ENCODE measurements around the gene NBPF11. TPM values are rescaled to one million over a fixed set of nuclear protein-coding genes. Genes with fewer than 3 reads are reported as not detected.
"Not testable (repeated sequence)": the region's sequence is repeated elsewhere in the genome, so short reads cannot be mapped to it uniquely, and the experiment has no call there.

The NBPF11 gene
- total and polyA plus RNA-seq, 4 donors: 2.8 to 15.3 (median 8.9) TPM

DNA sequence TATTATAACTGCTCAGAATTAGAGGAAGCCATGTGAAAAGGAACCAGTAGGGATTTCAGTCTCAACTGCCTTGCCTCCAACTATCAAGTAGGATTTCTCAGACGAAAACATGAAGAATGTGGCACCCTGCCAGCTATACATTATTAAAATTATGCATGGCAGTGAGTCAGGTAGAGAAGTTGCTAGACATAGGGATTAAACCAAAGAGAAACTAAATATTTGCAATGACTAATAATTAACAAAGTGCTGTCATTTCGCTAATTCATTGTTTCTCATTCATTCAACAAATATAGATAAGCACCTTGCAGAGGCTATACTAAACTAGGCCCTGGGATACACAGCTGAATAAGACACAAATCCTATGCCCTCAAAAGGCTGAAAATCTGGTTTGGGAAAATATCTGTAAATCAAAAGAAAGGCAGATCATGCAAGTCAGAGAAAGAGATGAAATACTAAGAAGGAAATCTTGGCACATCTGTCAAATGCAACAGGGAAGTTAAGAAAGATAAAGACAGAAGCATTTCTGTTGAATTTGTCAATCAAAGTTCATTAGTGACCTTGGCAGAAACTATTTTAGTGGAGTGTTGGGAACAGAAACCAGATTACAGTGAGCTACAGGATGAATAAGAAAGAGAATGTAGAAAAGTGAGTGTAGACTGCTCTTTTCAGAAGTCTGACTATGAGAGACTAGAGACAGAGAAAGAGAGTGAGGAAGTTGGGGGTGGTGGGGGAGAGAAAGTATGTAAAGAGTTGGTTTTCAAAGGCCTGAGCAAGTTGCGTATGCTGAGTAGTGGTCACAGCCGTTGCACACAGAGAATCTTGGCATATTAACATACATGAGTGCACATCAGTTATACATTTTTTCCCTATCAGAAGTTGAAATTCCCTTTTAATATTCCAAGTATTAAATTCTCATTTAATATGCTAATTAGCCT, 14.7 kb upstream of the NBPF11 start:
- intact Hi-C loops (cut with DNase I): loop anchor here in 1 of 2 donors (10.0 kb wide), 1 partner anchor 108 kb away; no protein-coding TSS in a partner anchor
- H3K27me3 ChIP-seq (ENCODE audit: control insufficient read depth in 1 of 2, insufficient read depth in 2 of 2, low read length in 1 of 2): no peaks in the 10 kb centered on the region
- ATAC-seq (ENCODE audit: low FRiP score) (no peak), DNase-seq (no peak)
- H3K27ac ChIP-seq (ENCODE audit: low read depth in 1 of 2, low read length in 2 of 2): no peak overlapping the region
- H3K4me1 ChIP-seq (ENCODE audit: control insufficient read depth in 1 of 2, insufficient read depth in 2 of 2, low read length in 2 of 2): no peaks in the 10 kb centered on the region
- no peak overlapping the region for H3K4me3 ChIP-seq (ENCODE audit: low read length in 2 of 2)
- no peaks in the 10 kb centered on the region for H3K9me3 ChIP-seq (ENCODE audit: control insufficient read depth, low read length)
- 75 to 81% methylated on average over 4 of the region's 4 CpGs for WGBS, 2 donors
- H3K36me3 ChIP-seq (ENCODE audit: control insufficient read depth in 1 of 2, insufficient read depth in 2 of 2, low read length in 1 of 2): no peaks in the 10 kb centered on the region

DNA sequence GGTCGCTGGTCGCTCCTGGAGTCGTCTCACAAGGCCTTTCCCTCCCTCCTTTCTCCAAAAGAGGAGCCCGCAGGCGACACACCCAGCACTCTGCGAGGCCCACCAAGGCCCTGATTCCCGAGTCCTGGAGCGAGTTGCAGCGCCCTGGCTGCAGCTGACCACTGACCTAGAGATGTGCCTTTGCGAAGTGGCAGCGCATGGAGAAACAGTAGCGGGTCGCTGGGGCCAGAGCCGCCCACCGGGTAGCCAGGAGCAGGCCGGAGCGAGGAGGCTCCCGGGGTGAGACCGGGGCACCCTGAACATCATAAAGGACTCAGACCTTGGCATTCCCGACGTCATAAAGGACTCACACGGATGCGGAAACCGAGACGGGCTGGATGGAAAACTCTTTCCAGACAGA, 10.3 kb upstream of the NBPF11 start:
- 90 to 92% methylated on average over 25 of the region's 25 CpGs for WGBS, 2 donors
- Histone ChIP-seq H3K27ac (ENCODE audit: low read depth in 1 of 2, low read length in 2 of 2) (no peak overlapping the region), H3K4me1 (ENCODE audit: control insufficient read depth in 1 of 2, insufficient read depth in 2 of 2, low read length in 2 of 2) (no peaks in the 10 kb centered on the region), H3K36me3 (ENCODE audit: control insufficient read depth in 1 of 2, insufficient read depth in 2 of 2, low read length in 1 of 2) (no peaks in the 10 kb centered on the region), H3K4me3 (ENCODE audit: low read length in 2 of 2) (no peak overlapping the region), H3K27me3 (ENCODE audit: control insufficient read depth in 1 of 2, insufficient read depth in 2 of 2, low read length in 1 of 2) (no peaks in the 10 kb centered on the region), H3K9me3 (ENCODE audit: control insufficient read depth, low read length) (no peaks in the 10 kb centered on the region)
- no peak for ATAC-seq (ENCODE audit: low FRiP score)
- intact Hi-C loops (cut with DNase I): loop anchor here in 1 of 2 donors (10.0 kb wide), 1 partner anchor 112 kb away; no protein-coding TSS in a partner anchor
- DNase-seq: peak in 1 of 2 donors; percentile 69

DNA sequence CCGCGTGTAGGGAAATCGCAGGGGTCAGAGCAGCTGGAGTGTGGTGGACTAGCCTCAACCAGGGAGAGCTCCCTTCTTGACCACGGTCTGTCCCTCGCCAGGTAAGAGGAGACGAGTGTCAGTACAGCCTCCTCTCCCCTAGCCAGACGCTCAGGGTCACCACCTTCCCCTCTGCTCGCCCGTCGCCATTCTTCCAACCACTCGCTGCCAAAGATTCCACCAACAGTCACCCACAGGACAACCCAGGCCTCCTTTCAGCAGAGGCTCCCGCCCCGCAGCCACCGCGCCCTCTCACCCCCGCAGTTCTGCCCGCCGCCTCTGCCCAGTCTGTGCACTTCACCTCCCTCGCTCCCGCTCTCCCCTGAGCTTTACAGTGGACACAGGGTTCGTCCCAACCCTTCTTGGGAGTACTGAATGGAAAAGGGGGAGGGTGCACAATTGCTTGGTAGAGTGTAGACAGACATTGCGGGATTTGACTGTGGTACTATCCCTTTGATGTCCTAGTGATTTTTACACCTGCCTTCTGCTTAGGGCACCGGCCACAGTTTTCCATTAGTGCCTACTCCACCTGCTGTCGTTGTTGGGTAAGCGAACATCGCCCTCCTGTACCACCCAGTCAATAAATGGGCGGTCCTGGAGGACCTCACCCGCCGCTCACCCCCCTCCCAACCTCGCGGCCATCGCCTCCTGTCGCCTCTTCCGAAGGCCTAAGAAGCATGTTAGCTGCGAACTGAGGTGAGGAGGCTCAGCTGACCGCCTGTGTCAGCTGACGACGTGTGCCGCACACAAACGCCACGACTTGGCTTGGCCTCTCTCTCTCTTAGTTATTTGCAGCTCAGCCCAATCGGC, 9.2 kb upstream of the NBPF11 start:
- H3K27ac ChIP-seq (ENCODE audit: low read depth in 1 of 2, low read length in 2 of 2): no peak overlapping the region
- ATAC-seq (ENCODE audit: low FRiP score): no peak
- 72 to 80% methylated on average over 42 of the region's 42 CpGs for WGBS, 2 donors

GRCh38 chr1:148160343-148161052, 8.4 kb upstream of the NBPF11 start:
- no peaks in the 10 kb centered on the region for H3K27me3 ChIP-seq (ENCODE audit: control insufficient read depth in 1 of 2, insufficient read depth in 2 of 2, low read length in 1 of 2)
- H3K36me3 ChIP-seq (ENCODE audit: control insufficient read depth in 1 of 2, insufficient read depth in 2 of 2, low read length in 1 of 2): no peaks in the 10 kb centered on the region
- DNase-seq (no peak), ATAC-seq (ENCODE audit: low FRiP score) (no peak)
- H3K4me1 ChIP-seq (ENCODE audit: control insufficient read depth in 1 of 2, insufficient read depth in 2 of 2, low read length in 2 of 2): no peaks in the 10 kb centered on the region
- no peak overlapping the region for H3K27ac ChIP-seq (ENCODE audit: low read depth in 1 of 2, low read length in 2 of 2)
- WGBS, 2 donors: 44 to 55% methylated on average over 42 to 43 of the region's 43 CpGs
- no peak overlapping the region for H3K4me3 ChIP-seq (ENCODE audit: low read length in 2 of 2)
- no peaks in the 10 kb centered on the region for H3K9me3 ChIP-seq (ENCODE audit: control insufficient read depth, low read length)
- intact Hi-C loops (cut with DNase I): loop anchor here in 1 of 2 donors (10.0 kb wide), 1 partner anchor 114 kb away; no protein-coding TSS in a partner anchor

More for the DNA sequence above, 9.2 kb upstream of the NBPF11 start:
- no peaks in the 10 kb centered on the region for H3K4me1 ChIP-seq (ENCODE audit: control insufficient read depth in 1 of 2, insufficient read depth in 2 of 2, low read length in 2 of 2)
- no peaks in the 10 kb centered on the region for H3K9me3 ChIP-seq (ENCODE audit: control insufficient read depth, low read length)
- H3K36me3 ChIP-seq (ENCODE audit: control insufficient read depth in 1 of 2, insufficient read depth in 2 of 2, low read length in 1 of 2): no peaks in the 10 kb centered on the region
- intact Hi-C loops (cut with DNase I): loop anchor here in 1 of 2 donors (10.0 kb wide), 1 partner anchor 114 kb away; no protein-coding TSS in a partner anchor
- DNase-seq: no peak
- no peak overlapping the region for H3K4me3 ChIP-seq (ENCODE audit: low read length in 2 of 2)
- H3K27me3 ChIP-seq (ENCODE audit: control insufficient read depth in 1 of 2, insufficient read depth in 2 of 2, low read length in 1 of 2): no peaks in the 10 kb centered on the region

DNA sequence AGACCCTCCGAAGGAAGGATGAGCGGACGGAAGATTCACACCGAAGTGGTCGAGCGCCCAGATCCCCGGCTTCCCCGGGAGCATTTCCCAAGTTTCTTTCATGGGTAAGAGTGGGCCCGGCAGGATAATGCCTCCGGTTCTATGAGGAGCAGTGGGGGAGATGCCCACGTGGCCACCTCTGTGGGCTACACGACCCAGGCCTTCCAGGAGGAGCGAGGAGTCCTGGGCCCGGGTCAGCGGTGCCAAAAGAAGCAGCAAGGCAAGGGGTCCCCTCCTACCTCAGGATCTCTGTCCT, 7.9 kb upstream of the NBPF11 start:
- Histone ChIP-seq H3K4me1 (ENCODE audit: control insufficient read depth in 1 of 2, insufficient read depth in 2 of 2, low read length in 2 of 2) (no peaks in the 10 kb centered on the region), H3K27ac (ENCODE audit: low read depth in 1 of 2, low read length in 2 of 2) (no peak overlapping the region), H3K4me3 (ENCODE audit: low read length in 2 of 2) (no peak overlapping the region), H3K9me3 (ENCODE audit: control insufficient read depth, low read length) (no peaks in the 10 kb centered on the region), H3K27me3 (ENCODE audit: control insufficient read depth in 1 of 2, insufficient read depth in 2 of 2, low read length in 1 of 2) (no peaks in the 10 kb centered on the region), H3K36me3 (ENCODE audit: control insufficient read depth in 1 of 2, insufficient read depth in 2 of 2, low read length in 1 of 2) (no peaks in the 10 kb centered on the region)
- no peak for DNase-seq
- 44 to 55% methylated on average over 15 of the region's 15 CpGs for WGBS, 2 donors
- no peak for ATAC-seq (ENCODE audit: low FRiP score)
- intact Hi-C loops (cut with DNase I): loop anchor here in 1 of 2 donors (10.0 kb wide), 1 partner anchor 115 kb away; no protein-coding TSS in a partner anchor

GRCh38 chr1:148158341-148159003, 6.4 kb upstream of the NBPF11 start:
- 60 to 63% methylated on average over 11 of the region's 11 CpGs for WGBS, 2 donors
- Histone ChIP-seq H3K4me3 (ENCODE audit: low read length in 2 of 2) (no peak overlapping the region), H3K4me1 (ENCODE audit: control insufficient read depth in 1 of 2, insufficient read depth in 2 of 2, low read length in 2 of 2) (no peaks in the 10 kb centered on the region), H3K9me3 (ENCODE audit: control insufficient read depth, low read length) (no peaks in the 10 kb centered on the region), H3K36me3 (ENCODE audit: control insufficient read depth in 1 of 2, insufficient read depth in 2 of 2, low read length in 1 of 2) (no peaks in the 10 kb centered on the region), H3K27ac (ENCODE audit: low read depth in 1 of 2, low read length in 2 of 2) (no peak overlapping the region), H3K27me3 (ENCODE audit: control insufficient read depth in 1 of 2, insufficient read depth in 2 of 2, low read length in 1 of 2) (no peaks in the 10 kb centered on the region)
- intact Hi-C loops (cut with DNase I): no loop called here
- ATAC-seq (ENCODE audit: low FRiP score): no peak
- DNase-seq: no peak

- intact Hi-C loops (cut with DNase I): not testable (repeated sequence)
- WGBS, 2 donors: 41 to 46% methylated on average over 8 to 10 of the region's 23 CpGs
Measured at GRCh38 chr1:148157803-148158202, 5.7 kb upstream of the NBPF11 start.

More at GRCh38 chr1:148157803-148158202, 5.7 kb upstream of the NBPF11 start:
- H3K4me1 ChIP-seq (ENCODE audit: control insufficient read depth in 1 of 2, insufficient read depth in 2 of 2, low read length in 2 of 2); DNase-seq; H3K36me3 ChIP-seq (ENCODE audit: control insufficient read depth in 1 of 2, insufficient read depth in 2 of 2, low read length in 1 of 2); H3K27me3 ChIP-seq (ENCODE audit: control insufficient read depth in 1 of 2, insufficient read depth in 2 of 2, low read length in 1 of 2); ATAC-seq (ENCODE audit: low FRiP score); H3K4me3 ChIP-seq (ENCODE audit: low read length in 2 of 2); H3K9me3 ChIP-seq (ENCODE audit: control insufficient read depth, low read length); H3K27ac ChIP-seq (ENCODE audit: low read depth in 1 of 2, low read length in 2 of 2): not testable (repeated sequence)

All from aorta (tissue), 5 donors.